Stimulated activated CD8-positive, alpha-beta memory T cell treated with anti-CD3 and anti-CD28 coated beads, Interleukin-4, amount 100 ng/mL, for 24 hours (primary cell): ENCODE measurements around the gene OR11G2.
"Not testable (repeated sequence)": the region's sequence is repeated elsewhere in the genome, so short reads cannot be mapped to it uniquely, and the experiment has no call there.

Experiments used
- DNase-seq: peaks from one replicate; pipeline ENCODE4 v3.0.0-alpha.2; 2020; ENCODE audit warnings: low read depth

OR11G2 gene

GRCh38 chr14:20190596-20190995 is at the start of gene OR11G2:
Gene OR11G2 (plus strand): TSS chr14:20190896. CDS start chr14:20197438, 6,542 bp downstream.
- DNase-seq = no peak

- no peak for DNase-seq
Observed at GRCh38 chr14:20143911-20144310, 46.8 kb upstream of the OR11G2 start.

GRCh38 chr14:20144820-20145219 is 45.9 kb upstream of the OR11G2 start:
- no peak for DNase-seq

GRCh38 chr14:20164462-20164861 is 26.2 kb upstream of the OR11G2 start:
- DNase-seq = no peak

GRCh38 chr14:20167091-20167490 is 23.6 kb upstream of the OR11G2 start:
- no peak for DNase-seq

- not testable (repeated sequence) for DNase-seq
Observed at GRCh38 chr14:20169852-20170251, 20.8 kb upstream of the OR11G2 start.

GRCh38 chr14:20174205-20174604 is 16.5 kb upstream of the OR11G2 start:
- not testable (repeated sequence) for DNase-seq

- no peak for DNase-seq
Observed at GRCh38 chr14:20176330-20176729, 14.4 kb upstream of the OR11G2 start.

GRCh38 chr14:20177433-20177974 is 13.2 kb upstream of the OR11G2 start:
- DNase-seq = no peak

GRCh38 chr14:20179218-20179617 is 11.5 kb upstream of the OR11G2 start:
- DNase-seq = no peak

GRCh38 chr14:20179880-20180279 is 10.8 kb upstream of the OR11G2 start:
- no peak for DNase-seq

GRCh38 chr14:20180486-20180885 is 10.2 kb upstream of the OR11G2 start:
- DNase-seq = no peak

GRCh38 chr14:20184181-20184580 is 6.5 kb upstream of the OR11G2 start:
- no peak for DNase-seq

- DNase-seq = no peak
Observed at GRCh38 chr14:20191396-20191795, 700 bp downstream of the OR11G2 start.

- no peak for DNase-seq
Observed at GRCh38 chr14:20194101-20194500, 3.4 kb downstream of the OR11G2 start.

- not testable (repeated sequence) for DNase-seq
Observed at GRCh38 chr14:20195170-20195569, 4.5 kb downstream of the OR11G2 start.

GRCh38 chr14:20195911-20196310 is 5.2 kb downstream of the OR11G2 start:
- DNase-seq = no peak

- DNase-seq = no peak
Observed at GRCh38 chr14:20197459-20197858, 6.8 kb downstream of the OR11G2 start.

- no peak for DNase-seq
Observed at GRCh38 chr14:20198991-20199390, 8.3 kb downstream of the OR11G2 start.

GRCh38 chr14:20204721-20205120 is 14.0 kb downstream of the OR11G2 start:
- DNase-seq = no peak

GRCh38 chr14:20209595-20209994 is 18.9 kb downstream of the OR11G2 start:
- DNase-seq = no peak

- DNase-seq = not testable (repeated sequence)
Observed at GRCh38 chr14:20212406-20212805, 21.7 kb downstream of the OR11G2 start.

GRCh38 chr14:20215196-20215595 is 24.5 kb downstream of the OR11G2 start:
- DNase-seq = no peak

- no peak for DNase-seq
Observed at GRCh38 chr14:20219033-20219432, 28.3 kb downstream of the OR11G2 start.

- no peak for DNase-seq
Observed at GRCh38 chr14:20223410-20223809, 32.7 kb downstream of the OR11G2 start, which contains the start of gene OR11H6. Gene OR11H6 (plus strand): TSS chr14:20223710. CDS start chr14:20223710, 0 bp downstream.
